HPDE6-E6E7 (cell line): ENCODE measurements around the gene MYO15A.

Source experiments
- DNase-seq: peaks from one replicate; pipeline ENCODE4 v3.0.0; 2011; ENCODE audit warnings: missing footprints; ENCODE audit errors: extremely low spot score

The MYO15A gene

DNA sequence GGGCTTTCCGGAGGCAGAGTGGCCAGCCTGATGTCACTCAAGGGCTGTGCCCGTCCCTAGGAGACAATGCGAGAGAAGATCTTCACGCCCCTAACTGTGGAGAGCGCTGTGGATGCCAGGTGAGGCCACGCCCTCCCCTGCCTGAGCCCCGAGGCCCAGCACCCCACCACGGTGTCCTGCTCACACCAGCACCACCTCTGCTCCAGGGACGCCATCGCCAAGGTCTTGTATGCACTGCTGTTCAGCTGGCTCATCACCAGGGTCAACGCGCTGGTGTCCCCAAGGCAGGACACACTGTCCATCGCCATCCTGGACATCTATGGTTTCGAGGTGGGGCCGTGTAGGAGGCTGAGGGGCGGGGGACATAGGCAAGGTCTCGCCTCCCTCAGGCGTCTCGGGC is 27.8 kb downstream of the MYO15A start:
- no peak for DNase-seq

DNA sequence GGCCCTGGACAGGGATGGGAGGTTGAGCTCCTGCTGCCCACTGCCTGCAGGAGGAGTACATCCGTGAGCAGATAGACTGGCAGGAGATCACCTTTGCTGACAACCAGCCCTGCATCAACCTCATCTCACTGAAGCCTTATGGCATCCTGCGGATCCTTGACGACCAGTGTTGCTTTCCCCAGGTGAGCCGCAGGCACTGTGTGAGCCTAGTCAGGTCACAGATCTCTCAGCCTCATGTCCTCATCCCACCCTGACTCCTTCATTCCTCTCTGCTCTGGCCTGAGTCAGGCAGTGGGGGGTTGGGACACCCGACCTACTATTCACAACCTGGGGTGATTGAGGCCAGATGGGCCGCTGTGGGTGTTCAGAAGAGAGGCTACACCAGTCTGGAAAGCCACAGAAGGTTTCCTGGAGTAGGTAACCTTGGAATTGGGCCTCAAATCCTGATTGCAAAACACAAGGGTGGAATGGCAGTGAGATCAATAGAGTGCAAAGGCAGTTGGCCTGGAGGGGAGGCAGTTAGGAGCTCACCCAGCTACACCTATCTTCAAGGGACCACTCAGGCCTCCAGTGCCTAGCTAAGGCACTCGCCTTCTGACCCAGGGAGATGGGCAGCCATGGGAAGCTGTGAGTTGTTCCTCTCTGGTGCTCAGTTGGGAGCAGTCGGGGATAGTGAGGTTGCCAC is 29.7 kb downstream of the MYO15A start:
- DNase-seq: no peak

DNA sequence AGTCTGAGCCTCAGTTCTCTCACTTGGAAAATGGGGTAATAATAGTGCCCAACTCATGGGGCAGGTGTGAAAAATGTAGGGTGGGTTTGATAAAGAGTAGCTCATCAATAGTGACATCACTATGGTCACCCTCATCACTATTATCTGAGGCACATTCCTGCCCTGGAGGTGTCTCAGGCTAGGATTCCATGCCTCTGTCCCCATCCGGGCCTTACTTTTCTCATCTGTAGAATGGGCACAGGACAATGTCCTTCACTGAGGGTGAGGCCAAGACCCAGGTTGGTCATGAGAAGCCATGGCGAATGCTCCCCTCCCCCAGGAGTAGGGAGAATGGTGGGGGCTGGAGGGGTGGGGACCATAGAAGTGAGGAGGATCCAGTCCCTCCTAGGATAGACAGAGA is 30.5 kb downstream of the MYO15A start:
- DNase-seq: no peak

DNA sequence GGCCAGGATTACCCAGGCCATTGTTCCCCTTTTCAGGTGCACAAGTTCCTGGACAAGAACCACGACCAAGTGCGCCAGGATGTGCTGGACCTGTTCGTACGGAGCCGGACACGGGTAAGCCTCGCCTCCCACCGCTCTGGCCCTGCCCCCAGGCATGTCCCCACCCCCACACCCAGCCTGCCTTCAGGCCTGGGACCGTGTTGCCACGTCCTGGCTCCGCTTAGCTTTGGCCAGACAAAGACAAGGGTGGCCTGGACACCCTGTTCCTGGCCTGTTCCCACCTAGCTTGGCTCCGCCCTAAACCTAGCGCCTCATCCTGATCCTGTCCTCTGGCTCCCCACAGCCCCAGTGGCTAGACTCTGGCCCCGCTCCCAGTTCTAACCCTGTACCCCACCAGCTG is 30.9 kb downstream of the MYO15A start:
- no peak for DNase-seq

DNA sequence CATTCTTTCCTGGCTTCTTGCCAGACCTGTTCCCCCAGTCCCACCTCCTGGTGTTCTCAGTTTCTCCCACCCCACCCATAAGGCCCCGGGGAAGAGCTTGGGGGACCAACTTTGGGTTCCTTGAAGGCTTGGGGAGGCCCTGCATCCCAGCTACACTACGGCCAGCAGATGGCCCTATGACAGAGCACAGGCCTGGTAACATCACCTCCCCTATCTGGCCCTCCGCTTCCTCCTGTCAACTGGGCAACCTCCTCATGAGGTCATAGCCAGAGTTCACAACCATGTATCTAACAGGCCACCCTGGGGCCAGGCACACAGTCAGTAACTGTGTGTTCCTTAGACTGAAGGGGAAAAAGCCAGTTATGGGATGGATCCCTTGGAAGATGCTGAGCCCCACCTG is 31.4 kb downstream of the MYO15A start:
- DNase-seq: no peak

DNA sequence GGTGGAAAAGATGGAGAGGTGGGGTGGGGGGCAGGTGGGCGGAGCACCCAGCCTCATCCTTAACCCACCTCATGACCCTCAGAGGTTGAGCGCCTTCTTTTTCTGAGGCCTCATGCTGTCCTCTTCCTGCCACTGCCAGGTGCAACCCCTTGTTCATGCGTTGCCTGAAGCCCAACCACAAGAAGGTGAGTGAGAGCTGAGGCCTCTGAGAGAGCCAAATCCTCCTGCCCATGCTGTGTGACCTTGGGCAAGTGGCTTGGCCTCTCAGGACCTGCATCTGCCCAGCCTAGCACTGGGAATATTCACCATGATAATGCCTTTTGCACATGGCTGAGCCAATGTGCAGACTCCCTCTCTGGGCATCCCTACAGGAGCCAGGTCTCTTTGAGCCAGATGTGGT is 32.1 kb downstream of the MYO15A start:
- DNase-seq: no peak

DNA sequence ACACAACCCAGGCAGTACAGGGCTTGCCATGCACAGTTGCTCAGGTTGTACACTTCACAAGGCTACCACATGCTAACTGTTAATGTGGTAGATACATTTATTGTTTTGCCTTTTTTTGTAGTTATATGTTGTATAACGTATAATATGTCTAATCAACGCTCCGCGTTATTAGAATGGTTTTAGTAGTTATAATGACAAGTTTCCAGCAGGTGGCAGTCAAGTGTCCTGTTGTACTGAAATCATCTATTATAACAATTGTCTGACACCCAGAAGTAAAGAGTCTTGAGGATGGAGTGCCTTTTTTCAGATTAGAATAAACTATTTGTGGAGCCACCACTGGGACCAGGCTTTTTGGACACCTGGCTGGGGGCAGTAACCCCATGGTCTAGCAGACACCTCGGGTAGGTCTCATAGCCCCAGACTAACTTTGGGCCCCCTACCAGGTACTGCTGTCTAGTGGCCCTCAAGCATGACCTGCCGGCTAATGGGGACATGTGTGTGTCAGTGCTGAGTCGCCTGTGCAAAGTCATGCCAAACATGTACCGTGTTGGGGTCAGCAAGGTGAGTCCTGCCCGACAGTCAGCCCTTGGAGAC is 32.8 kb downstream of the MYO15A start:
- peak; percentile 57 for DNase-seq

DNA sequence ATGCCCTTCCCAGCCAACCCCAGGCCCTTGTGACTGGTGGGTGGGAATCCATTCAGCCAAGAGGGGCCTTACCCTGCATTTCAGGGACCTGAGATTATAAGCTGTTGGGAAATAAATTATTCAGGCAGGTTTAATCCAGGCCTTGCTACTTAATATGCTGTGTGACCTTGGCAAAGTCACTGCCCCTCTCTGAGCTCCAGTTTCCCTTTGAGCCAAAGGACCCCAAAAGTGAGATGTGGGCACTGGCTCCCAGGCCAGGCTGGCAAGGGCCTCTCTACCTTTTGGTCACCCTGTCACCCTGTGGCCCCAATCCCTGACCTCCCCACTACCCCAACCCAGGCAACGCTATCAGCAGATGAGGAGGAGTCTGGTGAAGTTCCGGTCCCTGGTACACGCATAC is 33.9 kb downstream of the MYO15A start:
- DNase-seq: no peak

DNA sequence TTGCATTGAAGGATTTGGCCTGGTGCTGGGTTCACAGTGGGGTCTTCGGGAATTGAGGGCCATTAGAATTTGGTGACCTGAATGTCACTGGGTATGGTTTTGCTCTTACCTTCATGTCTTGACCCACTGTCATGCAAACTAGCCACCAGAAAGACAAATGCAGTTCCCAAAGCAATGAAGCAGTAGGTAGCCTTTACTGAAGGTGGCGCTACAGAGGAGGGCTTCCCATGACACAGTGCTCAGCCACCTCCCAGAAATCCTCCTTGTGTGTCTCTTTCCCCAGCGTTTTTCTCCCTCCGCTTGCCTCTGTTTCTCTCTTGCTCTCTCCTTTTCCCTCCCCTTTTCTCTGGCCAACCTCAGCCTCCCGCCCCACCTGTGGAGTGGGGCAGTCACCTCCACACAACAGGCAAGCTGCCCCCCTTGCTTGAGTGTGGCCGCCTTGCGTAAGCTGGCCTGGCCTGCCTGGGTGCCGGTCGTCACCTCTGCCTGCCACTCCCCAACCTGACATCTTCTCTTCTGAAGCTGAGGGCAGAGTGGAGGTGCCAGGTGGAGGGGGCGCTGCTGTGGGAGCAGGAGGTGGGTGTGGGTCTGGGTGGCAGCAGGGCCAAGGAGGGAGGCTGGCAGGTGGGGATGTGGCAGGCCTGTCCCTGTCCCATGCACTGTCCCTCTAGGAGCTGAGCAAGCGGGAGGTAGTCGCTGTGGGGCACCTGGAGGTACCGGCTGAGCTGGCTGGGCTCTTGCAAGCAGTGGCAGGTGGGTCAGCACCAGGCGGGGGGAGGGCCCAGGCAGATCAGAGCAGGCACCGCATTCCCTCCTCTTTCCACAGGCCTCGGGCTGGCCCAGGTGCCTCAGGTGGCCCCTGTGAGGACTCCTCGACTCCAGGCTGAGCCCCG is 34.7 kb downstream of the MYO15A start:
- DNase-seq: no peak

DNA sequence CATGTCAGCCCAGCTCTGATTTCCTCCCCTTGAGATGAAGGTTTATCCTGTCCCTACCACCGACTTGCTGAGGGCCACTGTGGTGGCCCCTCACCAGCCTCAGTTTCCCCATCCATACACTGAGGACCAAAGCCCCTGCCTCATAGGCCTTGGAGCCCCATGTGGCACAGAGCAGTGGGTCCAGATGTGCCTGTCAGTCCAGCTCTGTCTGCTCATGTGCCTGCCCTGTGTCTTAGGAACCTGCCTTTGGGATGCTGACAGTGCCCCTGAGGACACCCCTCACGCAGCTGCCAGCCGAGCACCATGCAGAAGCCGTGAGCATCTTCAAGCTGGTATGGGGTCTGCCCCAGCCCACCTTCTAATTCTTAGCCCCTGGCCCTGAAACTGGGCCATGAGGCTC is 35.7 kb downstream of the MYO15A start:
- no peak for DNase-seq

DNA sequence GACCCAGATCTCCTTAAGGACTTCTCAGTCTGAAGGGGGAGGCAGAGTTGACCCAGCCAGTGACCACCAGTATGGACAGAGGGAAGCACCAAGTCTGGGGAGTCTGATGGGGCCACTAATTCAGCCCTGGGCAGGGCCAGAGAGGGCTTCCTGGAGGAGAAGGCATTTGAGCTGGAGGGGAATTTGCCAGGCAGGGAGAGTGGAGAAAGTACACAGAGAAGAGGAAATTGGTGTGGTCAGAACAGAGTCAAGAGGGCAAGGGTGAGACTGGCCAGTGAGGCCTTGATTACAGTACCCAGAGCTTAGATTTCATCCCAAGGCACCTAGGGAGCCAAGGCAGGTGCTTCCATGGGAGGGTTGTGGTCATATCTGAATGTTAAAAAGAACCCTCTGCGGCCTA is 36.3 kb downstream of the MYO15A start:
- DNase-seq: no peak

DNA sequence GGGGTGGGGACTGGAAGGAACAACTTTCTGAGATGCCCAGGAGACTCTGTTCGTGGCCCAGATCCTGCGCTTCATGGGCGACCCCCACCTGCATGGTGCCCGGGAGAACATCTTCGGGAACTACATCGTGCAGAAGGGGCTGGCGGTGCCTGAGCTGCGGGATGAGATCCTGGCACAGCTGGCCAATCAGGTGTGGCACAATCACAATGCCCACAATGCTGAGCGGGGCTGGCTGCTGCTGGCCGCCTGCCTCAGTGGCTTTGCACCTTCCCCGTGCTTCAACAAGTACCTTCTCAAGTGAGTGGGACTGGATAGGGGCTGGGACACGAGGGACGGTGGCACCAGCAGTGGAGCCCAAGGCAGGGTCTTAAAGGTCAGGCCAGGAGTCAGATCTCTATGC is 37.3 kb downstream of the MYO15A start:
- DNase-seq: no peak

DNA sequence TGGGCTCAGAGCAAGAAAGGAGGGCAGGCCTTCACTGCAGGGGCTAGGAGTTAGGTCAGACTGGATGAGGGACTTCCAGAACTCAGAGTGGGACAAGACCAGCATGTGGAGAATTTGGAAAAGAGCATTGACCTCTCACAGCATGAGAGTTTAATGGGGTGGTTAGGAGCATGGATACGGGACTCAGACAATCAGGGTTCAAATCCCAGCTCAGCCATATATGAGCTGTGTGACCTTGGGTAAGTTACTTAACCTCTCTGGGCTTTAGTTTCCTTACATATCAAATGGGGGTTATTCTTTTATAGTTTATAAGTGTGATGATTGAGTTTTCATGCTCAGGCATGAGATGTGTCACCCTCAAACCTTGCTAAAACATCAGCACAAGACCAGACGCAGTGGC is 37.7 kb downstream of the MYO15A start:
- DNase-seq: no peak

DNA sequence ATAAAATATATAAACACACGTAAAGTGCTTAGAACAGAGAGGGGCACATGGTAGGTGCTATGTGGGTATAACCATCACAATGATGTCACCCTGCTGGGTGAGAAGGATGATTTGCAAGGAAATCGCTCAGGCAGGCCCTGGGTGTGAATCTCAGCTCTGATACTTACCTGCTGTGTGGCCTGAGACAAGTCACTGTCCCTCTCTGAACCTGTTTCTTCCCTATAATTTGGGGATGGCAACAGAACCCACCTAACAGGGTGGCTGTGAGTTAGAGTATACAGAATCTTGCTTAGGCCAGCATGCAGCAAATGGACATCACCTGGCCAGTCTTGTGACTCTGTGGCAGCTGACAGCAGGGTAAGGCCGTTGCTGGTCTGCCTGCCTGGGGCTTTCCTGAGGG is 38.4 kb downstream of the MYO15A start:
- DNase-seq: no peak

DNA sequence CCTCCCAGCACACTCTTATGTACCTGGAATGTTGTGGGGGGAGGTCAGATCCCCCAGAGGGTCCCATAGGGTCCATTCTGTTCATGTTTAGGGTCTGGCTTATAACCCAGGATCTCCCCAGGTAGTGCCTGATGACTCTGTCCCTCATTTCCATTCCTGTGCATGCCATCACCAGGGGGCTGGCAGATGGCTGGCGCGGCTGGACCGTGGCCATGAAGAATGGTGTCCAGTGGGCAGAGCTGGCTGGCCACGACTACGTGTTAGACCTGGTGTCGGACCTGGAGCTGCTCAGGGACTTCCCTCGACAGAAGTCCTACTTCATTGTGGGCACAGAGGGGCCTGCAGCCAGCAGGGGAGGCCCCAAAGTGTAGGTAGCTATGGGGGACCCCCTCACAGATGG is 40.0 kb downstream of the MYO15A start:
- DNase-seq: no peak

DNA sequence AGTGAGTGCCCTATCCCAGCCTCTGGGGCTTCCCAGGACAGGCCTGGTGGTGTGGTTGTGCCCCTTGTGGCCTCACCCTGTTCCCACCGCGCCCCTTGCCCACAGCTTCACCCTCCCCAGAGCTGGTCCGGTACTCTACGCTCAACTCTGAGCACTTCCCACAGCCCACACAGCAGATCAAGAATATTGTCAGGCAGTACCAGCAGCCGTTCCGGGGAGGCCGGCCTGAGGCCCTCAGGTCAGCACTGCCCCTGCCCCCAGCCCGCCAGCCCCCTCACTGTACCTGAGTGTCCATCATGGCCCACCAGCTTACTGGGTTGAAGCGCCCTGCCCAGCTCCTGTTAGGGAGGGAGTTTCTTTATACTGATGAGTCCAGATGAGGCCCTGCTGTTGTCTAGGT is 42.7 kb downstream of the MYO15A start:
- DNase-seq: no peak

DNA sequence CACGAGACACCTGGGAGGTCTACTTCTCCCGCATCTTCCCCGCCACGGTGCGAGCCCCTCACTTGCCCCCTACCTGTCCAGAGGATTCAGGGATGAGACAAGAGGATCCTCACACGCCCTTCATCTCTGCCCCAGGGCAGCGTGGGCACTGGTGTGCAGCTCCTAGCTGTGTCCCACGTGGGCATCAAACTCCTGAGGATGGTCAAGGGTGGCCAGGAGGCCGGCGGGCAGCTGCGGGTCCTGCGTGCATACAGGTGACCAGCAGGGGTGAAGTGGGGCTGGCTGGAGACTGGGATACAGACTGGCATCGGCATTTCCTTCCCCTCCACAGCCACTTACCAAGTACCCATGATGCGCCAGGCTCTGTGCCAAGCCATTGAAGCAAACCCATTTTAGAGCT is 46.6 kb downstream of the MYO15A start:
- no peak for DNase-seq

DNA sequence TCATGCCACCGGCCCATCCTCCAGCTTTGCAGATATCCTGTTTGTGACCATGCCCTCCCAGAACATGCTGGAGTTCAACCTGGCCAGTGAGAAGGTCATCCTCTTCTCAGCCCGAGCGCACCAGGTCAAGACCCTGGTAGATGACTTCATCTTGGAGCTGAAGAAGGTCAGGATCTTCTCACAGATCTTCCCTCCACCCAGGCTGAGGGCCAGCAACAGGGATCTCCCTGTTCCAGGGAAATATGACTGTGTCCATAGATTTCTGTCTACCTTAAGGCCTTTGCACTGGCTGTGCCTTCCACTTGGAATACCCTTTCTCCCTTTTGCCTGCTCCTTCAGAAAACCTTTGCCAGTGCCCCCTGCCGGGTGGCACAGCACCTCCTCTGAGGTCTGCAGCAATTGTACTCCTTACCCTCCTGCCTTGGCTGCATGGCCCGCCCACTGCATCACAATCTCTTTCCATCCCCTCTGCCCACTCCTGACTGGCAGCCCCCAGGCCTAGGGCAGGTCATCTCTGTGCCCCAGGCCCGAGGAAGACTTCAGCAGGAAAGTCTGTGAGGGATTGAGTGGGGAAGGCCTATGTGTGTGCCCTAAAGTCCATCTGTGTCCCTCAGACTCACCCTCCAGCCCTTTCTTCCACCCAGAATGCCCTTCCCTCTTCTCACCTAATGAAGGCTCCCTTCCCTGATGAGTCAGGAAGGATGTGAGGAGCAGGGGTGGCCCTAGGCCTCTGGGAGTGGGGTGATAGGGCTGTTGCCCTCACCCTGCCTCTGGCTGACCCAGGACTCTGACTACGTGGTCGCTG is 47.8 kb downstream of the MYO15A start:
- DNase-seq: no peak

DNA sequence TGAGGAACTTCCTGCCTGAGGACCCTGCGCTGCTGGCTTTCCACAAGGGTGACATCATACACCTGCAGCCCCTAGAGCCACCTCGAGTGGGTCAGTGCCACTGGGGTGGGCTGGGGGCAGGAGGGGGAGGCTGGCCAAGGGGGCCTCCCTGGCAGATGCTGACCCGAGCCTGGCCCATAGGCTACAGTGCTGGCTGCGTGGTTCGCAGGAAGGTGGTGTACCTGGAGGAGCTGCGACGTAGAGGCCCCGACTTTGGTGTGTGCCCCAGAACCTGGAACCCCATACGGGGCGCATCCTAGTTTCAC is 48.4 kb downstream of the MYO15A start:
- no peak for DNase-seq

DNA sequence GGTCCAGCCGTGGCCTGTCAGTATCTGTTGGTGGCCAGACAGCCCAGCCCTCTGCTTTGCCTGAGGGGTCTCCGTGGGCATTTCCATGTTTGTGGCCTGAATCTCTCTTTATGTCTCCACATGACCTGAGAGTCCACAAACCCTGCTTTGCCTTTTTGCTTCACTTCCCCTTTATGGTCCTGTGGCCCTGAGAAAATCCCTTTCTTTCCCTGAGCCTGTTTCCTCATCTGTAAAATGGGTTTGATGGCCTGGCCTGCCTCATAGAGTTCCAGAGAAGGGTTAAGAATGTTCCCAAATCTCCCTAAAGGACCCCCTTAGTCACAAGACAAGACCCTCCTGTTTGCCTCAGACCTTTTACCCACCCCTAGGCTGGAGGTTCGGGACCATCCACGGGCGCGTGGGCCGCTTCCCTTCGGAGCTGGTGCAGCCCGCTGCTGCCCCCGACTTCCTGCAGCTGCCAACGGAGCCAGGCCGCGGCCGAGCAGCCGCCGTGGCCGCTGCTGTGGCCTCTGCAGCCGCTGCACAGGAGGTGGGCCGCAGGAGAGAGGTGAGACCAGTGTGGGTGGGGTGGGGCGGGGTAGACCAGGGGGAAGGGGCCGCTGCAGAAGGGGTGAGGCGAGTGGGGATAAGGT is 48.9 kb downstream of the MYO15A start:
- no peak for DNase-seq

DNA sequence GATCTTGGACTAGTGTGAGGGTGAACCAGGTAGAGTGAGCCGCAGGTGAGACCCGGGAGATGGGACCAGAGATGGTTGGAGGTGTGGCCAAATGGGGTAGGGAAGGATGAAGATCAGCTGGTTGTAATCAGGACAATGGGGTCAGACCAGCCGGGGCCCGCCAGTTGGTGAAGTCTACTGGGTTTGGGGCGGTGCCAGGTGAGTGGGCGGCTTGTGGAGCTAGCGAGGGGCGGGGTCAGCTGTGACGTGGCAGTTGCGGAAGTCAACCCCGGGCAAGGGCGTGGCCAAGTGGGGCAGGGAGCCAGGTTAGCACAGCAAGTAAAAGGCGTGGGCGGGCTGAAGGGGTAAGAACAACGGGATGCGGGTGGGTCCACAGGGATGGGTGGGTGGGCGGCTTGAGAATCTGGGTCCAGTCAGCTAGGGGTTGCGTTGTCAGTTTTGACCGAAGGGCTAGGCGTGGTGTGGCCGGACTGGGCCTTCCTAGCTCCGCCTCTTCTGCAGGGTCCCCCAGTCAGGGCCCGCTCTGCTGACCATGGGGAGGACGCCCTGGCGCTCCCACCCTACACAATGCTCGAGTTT is 49.6 kb downstream of the MYO15A start:
- peak; percentile 69 for DNase-seq
